Spinal cord (tissue), 10 donors: ENCODE measurements around the gene ASH1L. TPM values are rescaled to one million over a fixed set of nuclear protein-coding genes. Genes with fewer than 3 reads are reported as not detected.

Source experiments
- DNase-seq, 6 donors: peaks; one replicate each; pipeline versions ENCODE4 v3.0.0 to v3.0.0-alpha.2; 2013 to 2015; ENCODE audit warnings: low spot score in 6 of 6, low read depth in 4 of 6
- H3K27ac ChIP-seq: one replicate; pipeline ENCODE4 v1.5.1; 2013; ENCODE audit warnings: low read depth, low read length, control low read depth
- H3K27me3 ChIP-seq: one replicate; pipeline ENCODE4 v1.6.1; 2013; ENCODE audit warnings: low read length; ENCODE audit not compliant: control insufficient read depth, insufficient read depth
- H3K36me3 ChIP-seq: one replicate; pipeline ENCODE4 v1.6.1; 2013; ENCODE audit warnings: low read length; ENCODE audit not compliant: control insufficient read depth, insufficient read depth
- H3K4me1 ChIP-seq: one replicate; pipeline ENCODE4 v1.6.1; 2013; ENCODE audit warnings: low read length; ENCODE audit not compliant: control insufficient read depth, insufficient read depth
- H3K4me3 ChIP-seq: one replicate; pipeline ENCODE4 v1.5.1; 2013; ENCODE audit warnings: low read depth, low read length, control low read depth
- H3K9me3 ChIP-seq: one replicate; pipeline ENCODE4 v1.6.1; 2013; ENCODE audit warnings: low read length; ENCODE audit not compliant: control insufficient read depth, insufficient read depth
- WGBS: methylation state at CpG from one replicate; pipeline ENCODE4 v1.1.5; 2013; ENCODE audit warnings: missing lambda C conversion rate; ENCODE audit not compliant: insufficient coverage; 5-methylcytosine and 5-hydroxymethylcytosine counted together
- polyA plus RNA-seq, 2 donors: library from polyadenylated mRNA; unstranded; fragments of 120-200 nt; gene quantifications; one replicate each; pipeline ENCODE4 v1.2.1, GENCODE V29; 2013; ENCODE audit not compliant: insufficient read length in 2 of 2
- total RNA-seq, 2 donors: library from RNA; depleted of rRNA in 1 of 2; stranded (reverse); fragments of 120-200 nt in 1 of 2; fragments of >200 nt in 1 of 2; gene quantifications; one replicate each; pipeline versions ENCODE4 v1.2.3 to v1.2.4, GENCODE V29; 2013 to 2014
- donor health status: healthy.

The ASH1L gene
- total and polyA plus RNA-seq, 4 donors: 35.9 to 65.9 (median 46.0) TPM

DNA sequence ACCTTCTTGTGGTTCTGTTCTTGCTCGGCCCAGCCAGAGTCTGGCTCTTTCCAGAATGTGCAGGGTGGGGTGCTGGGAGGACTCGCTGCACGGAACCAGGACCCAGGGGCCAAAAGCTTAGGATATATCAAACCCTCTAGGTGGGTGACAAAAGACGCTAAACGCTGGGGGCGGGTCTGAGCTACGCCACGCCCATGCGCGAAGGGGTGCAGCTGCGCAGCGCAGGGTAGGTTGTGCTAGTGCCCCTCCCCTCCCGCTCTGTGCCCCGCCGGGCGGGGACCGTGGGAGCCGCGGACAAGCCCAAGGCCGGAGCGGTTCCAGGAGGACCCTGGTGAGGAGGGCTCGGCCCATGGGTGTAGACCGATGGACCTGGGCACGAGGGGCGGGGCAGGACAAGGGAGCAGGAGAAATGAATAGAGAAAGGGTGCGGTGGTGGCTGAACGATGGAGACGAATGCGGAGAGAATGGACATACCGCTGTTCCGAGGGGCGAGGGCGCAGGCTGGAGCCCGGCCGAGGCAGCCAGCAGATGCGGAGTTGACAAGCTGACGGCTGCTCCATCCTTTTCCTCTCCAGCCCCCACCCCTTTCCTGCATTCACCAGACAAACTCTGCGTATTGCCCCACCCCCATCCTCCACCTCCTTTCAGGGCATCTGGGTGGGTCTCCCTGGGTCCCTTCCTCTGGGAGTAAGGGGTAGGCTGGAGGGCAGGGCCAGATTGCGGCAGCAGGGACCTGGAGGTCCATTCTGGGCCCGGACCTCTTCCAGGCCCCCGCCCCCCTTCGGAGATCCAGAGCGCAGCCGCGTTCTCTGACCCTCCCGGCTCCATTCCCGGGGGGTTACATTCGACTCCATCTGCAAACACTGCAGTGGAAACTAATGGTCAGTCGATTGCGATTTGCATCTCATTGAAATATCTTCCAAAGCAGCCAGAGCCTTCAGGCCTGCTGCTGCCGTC is 241.7 kb downstream of the ASH1L start, which contains the start of gene RUSC1:
Gene RUSC1, plus strand, starts transcription at position 234 of the 957 bp plus-strand sequence. CDS start 880 bp downstream, outside the sequence.
- WGBS: 6% methylated on average over 45 of the region's 51 CpGs
- H3K36me3 ChIP-seq: peaks cover 46% of the 10 kb centered on the region
- H3K4me3 ChIP-seq: peak within 1 kb of the TSS; percentile 81
- peak within 1 kb of the TSS; percentile 91 for H3K27ac ChIP-seq
- DNase-seq: peak in 5 of 6 donors; percentile 70 to 97 (median 82)
- H3K9me3 ChIP-seq: no peaks in the 10 kb centered on the region
- peaks cover 54% of the 10 kb centered on the region for H3K4me1 ChIP-seq
- no peaks in the 10 kb centered on the region for H3K27me3 ChIP-seq

DNA sequence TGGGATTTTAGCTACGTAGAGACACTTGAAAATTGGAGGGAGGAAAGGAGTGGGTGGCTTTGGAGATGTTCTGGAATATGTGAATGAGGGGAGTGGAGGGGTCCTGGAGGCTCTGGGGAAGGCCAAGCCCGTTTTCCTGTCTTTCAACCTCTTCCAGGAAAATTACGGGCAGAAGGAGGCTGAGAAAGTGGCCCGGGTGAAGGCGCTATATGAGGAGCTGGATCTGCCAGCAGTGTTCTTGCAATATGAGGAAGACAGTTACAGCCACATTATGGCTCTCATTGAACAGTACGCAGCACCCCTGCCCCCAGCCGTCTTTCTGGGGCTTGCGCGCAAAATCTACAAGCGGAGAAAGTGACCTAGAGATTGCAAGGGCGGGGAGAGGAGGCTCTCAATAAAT is 242.4 kb downstream of the ASH1L start:
- WGBS: 29% methylated on average over 7 of the region's 11 CpGs
- DNase-seq: no peak
- peaks cover 40% of the 10 kb centered on the region for H3K36me3 ChIP-seq
- no peaks in the 10 kb centered on the region for H3K27me3 ChIP-seq
- peak overlapping the region; percentile 91 for H3K27ac ChIP-seq
- H3K9me3 ChIP-seq: no peaks in the 10 kb centered on the region
- peaks cover 48% of the 10 kb centered on the region for H3K4me1 ChIP-seq
- H3K4me3 ChIP-seq: peak overlapping the region; percentile 81

DNA sequence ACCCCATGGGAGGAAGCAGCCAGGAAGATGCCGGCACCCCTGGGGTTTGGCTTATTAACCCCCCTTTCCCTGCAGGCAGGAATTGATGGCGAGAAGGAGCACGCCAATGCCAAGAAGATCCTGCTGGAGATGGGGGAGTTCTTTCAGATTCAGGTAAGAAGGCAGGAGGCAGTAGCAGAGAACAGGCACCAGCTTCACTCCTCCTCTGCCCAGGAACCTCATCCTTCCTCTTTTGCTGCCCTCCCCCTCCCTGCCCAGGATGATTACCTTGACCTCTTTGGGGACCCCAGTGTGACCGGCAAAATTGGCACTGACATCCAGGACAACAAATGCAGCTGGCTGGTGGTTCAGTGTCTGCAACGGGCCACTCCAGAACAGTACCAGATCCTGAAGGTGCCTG is 243.1 kb downstream of the ASH1L start:
- H3K27ac ChIP-seq: peak overlapping the region; percentile 15
- no peak for DNase-seq
- no peak overlapping the region for H3K4me3 ChIP-seq
- 74% methylated on average over 3 of the region's 5 CpGs for WGBS
- H3K9me3 ChIP-seq: no peaks in the 10 kb centered on the region
- no peaks in the 10 kb centered on the region for H3K27me3 ChIP-seq
- H3K36me3 ChIP-seq: peaks cover 39% of the 10 kb centered on the region
- H3K4me1 ChIP-seq: peaks cover 41% of the 10 kb centered on the region

DNA sequence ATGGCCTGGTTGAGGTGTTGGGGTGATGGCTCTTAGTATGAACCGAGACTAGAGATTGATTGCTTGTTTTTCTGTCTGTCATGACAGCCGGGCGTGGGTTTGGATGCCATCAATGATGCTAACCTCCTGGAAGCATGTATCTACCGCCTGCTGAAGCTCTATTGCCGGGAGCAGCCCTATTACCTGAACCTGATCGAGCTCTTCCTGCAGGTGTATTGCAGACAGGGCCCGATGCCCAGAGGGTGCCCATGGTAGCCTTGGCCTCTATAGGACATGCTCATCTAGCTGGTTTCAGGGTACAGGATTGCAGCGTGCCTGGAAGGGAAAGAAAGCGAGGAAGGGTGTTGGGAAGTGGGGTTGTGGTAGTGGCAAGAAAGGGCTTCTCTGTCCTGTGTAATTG is 244.5 kb downstream of the ASH1L start:
- H3K27ac ChIP-seq: no peak overlapping the region
- peaks cover 50% of the 10 kb centered on the region for H3K36me3 ChIP-seq
- WGBS: 92% methylated on average over 9 of the region's 9 CpGs
- H3K27me3 ChIP-seq: no peaks in the 10 kb centered on the region
- no peak for DNase-seq
- H3K9me3 ChIP-seq: no peaks in the 10 kb centered on the region
- H3K4me1 ChIP-seq: peaks cover 37% of the 10 kb centered on the region
- no peak overlapping the region for H3K4me3 ChIP-seq

DNA sequence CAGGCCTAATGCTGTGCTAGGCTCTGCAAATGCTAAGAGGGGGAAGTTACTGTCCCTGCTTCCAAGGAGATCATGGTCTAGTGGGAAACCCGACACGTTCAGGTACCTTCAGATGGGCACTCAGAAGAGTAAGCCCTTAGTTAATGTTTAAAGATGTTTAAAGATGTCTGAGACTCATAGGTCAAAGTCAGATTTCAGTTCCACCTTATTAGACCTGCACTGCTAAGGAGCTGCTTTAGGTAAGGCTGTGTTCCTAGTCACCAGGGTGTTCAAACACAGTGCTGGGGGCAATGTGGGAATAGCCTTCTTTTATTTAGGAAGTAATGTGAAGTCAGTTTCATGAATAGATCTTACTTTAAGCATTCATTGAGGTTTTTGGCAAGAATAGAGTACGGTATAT is 245.7 kb downstream of the ASH1L start:
- Histone ChIP-seq H3K36me3 (peaks cover 56% of the 10 kb centered on the region), H3K27ac (no peak overlapping the region), H3K4me1 (peaks cover 29% of the 10 kb centered on the region), H3K4me3 (no peak overlapping the region), H3K27me3 (no peaks in the 10 kb centered on the region), H3K9me3 (no peaks in the 10 kb centered on the region)
- no peak for DNase-seq
- WGBS: 93% methylated on average over 2 of the region's 3 CpGs

DNA sequence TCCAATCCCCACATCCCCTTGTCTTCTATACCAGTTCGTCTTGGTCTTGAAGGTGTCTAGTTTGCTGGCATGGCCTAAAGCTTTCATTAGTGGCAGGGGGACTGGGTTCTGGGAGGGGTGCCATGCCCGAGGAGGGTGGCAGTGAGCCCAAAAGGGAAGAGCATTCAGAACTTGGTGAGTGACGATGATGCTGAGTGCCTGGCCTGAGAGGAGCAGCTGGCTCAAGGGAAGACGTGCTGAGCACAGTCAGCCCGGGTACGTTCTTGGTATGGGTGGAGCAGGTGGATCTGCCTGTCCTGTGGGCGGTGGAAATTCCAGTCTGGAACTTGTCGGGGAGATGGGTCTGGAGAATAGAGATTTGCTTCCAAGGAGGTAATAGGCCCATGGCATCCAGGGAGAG is 249.3 kb downstream of the ASH1L start:
- DNase-seq: peak in 1 of 6 donors; percentile 62
- peaks cover 51% of the 10 kb centered on the region for H3K36me3 ChIP-seq

DNA sequence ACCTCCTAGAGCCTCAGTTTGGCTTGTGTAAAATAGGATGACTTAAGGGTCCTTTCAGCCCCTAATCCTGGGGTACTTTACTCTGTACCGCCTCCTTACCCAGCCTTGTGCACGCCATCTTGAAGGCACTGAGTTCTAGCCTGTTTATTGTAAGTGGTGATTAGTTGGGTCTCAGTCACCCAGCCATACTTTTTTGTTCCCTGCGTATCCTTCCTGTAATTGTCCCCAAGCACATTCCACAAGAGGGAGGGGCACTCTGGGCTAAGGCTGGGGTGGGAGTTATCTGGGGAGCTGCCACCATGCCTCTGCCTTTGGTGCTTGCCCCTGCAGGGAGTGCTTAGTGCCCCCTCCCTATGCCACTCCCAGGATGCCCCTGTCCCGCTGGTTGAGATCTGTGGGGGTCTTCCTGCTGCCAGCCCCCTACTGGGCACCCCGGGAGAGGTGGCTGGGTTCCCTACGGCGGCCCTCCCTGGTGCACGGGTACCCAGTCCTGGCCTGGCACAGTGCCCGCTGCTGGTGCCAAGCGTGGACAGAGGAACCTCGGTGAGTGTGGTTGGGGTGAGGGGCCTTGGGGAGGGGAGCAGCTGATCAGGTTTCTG is 253.1 kb downstream of the ASH1L start:
- no peaks in the 10 kb centered on the region for H3K9me3 ChIP-seq
- peaks cover 32% of the 10 kb centered on the region for H3K36me3 ChIP-seq
- peak in 2 of 6 donors; percentile 39 to 57 for DNase-seq
- peaks cover 36% of the 10 kb centered on the region for H3K4me1 ChIP-seq
- H3K4me3 ChIP-seq: peak overlapping the region; percentile 98
- H3K27me3 ChIP-seq: no peaks in the 10 kb centered on the region
- WGBS: 0% methylated on average over 5 of the region's 11 CpGs
- peak overlapping the region; percentile 96 for H3K27ac ChIP-seq

More for the DNA sequence above, 249.3 kb downstream of the ASH1L start:
- Histone ChIP-seq H3K4me3 (no peak overlapping the region), H3K27ac (no peak overlapping the region), H3K4me1 (peaks cover 29% of the 10 kb centered on the region), H3K27me3 (no peaks in the 10 kb centered on the region), H3K9me3 (no peaks in the 10 kb centered on the region)
- WGBS: 60% methylated on average over 7 of the region's 8 CpGs

DNA sequence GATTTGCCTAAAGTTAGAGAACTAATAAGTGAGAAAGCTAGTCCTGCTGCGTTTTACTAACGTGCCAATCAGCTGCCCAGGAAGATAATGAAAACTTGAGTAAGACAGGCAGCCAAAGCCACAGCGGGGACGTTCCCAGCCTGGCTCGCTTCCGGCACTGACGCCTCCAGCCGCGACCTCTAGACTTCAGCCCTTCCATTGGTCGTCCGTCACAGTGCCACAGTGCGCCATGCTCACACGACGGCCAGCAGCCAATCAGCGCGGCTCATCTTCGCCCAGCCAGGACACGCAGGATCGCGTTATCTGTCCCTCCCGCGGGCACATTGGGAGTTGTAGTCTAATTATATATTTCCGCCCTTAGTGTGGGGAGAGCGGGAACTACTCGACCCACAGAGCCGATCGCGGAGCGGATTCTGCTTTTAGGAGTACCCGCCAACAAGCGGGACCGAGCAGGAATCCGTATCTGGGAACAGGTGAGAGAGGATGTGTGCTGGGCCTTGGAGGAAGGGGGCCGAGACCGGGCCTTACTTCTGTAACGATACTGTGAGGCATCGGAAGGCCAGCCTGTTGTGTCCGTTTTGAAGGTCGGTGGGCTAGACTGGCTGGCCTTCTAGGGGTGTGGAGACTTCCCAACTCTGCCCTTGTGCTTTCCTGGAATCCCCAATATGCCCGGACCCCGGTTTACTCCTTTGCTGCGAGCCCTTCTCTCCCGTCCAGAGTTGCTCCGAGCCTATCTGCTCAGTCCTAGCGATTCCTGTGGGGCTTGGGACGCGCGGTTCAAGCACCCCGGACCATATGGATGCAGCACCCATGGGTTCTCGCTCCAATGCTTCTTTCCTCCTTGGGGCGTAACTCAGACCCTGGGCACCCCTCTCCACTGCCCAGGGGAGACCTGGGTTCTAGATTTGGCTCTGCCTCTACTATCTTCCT is 253.8 kb downstream of the ASH1L start, which contains the start of gene FDPS:
Gene FDPS, plus strand, starts transcription at position 374 of the 930 bp plus-strand sequence. CDS start 924 bp downstream, outside the sequence.
- no peaks in the 10 kb centered on the region for H3K27me3 ChIP-seq
- H3K4me3 ChIP-seq: peak within 1 kb of the TSS; percentile 98
- H3K36me3 ChIP-seq: peaks cover 26% of the 10 kb centered on the region
- DNase-seq: peak; percentile 91 to 100 (median 98)
- no peaks in the 10 kb centered on the region for H3K9me3 ChIP-seq
- WGBS: 0% methylated on average over 51 of the region's 51 CpGs
- peak within 1 kb of the TSS; percentile 96 for H3K27ac ChIP-seq
- H3K4me1 ChIP-seq: peaks cover 36% of the 10 kb centered on the region

DNA sequence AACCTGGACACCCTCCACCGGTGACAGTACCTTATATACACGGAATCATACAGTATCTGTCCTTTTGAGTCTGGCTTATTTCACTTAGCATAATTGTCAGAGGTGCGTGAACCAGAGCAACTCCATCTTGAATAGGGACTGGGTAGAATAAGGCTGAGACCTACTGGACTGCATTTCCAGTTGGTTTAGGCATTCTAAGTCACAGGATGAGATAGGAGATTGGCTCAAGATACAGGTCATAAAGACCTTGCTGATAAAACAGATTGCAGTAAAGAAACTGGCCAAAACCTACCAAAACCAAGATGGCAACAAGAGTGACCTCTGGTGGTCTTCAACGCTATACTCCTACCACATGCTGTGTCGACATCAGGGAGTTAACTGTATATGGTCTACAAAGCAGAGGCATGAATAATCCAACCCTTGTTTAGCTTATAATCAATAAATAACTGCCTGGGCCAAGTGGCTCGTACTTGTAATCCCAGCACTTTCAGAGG is 255.3 kb downstream of the ASH1L start:
- 81% methylated on average over 4 of the region's 6 CpGs for WGBS
- Histone ChIP-seq H3K9me3 (no peaks in the 10 kb centered on the region), H3K27ac (peak overlapping the region; percentile 26), H3K36me3 (peaks cover 14% of the 10 kb centered on the region), H3K27me3 (no peaks in the 10 kb centered on the region), H3K4me3 (no peak overlapping the region), H3K4me1 (peaks cover 32% of the 10 kb centered on the region)
- peak in 2 of 6 donors; percentile 59 to 74 for DNase-seq
